ENCODE data around the gene FRK. TPM values are rescaled to one million over a fixed set of nuclear protein-coding genes. Genes with fewer than 3 reads are reported as not detected.

The FRK gene
- total and polyA plus RNA-seq, 9 donors, result 0.38 to 3.5 (median 1.1) TPM

DNA sequence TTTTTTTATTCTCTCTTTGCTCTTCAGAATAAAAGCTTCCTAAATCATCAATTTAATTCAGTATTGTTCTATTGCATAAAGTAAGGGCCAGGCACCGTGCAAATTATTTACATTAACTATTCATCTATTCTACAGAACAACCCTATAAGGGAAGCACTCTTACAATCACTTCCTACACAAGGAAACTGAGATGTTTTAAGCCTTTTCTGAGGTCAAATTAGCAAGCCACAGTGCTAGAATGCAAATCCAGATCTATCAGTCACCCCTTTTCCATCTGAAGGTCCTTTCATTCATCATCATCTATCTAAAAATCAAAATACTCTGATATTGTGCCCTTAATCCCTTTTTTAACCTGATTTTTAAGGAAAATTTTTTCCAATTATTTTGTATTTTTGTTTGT, 31.2 kb downstream of the FRK start:
- TF ChIP-seq EP300 (IDR thresholded peaks at IDR 0.05), result no peak
- TF ChIP-seq, protein P1, sequence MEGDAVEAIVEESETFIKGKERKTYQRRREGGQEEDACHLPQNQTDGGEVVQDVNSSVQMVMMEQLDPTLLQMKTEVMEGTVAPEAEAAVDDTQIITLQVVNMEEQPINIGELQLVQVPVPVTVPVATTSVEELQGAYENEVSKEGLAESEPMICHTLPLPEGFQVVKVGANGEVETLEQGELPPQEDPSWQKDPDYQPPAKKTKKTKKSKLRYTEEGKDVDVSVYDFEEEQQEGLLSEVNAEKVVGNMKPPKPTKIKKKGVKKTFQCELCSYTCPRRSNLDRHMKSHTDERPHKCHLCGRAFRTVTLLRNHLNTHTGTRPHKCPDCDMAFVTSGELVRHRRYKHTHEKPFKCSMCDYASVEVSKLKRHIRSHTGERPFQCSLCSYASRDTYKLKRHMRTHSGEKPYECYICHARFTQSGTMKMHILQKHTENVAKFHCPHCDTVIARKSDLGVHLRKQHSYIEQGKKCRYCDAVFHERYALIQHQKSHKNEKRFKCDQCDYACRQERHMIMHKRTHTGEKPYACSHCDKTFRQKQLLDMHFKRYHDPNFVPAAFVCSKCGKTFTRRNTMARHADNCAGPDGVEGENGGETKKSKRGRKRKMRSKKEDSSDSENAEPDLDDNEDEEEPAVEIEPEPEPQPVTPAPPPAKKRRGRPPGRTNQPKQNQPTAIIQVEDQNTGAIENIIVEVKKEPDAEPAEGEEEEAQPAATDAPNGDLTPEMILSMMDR (IDR thresholded peaks at IDR 0.05), result no peak
- TF ChIP-seq POLR2A (IDR thresholded peaks at IDR 0.05), result no peak
- no peaks in the 10 kb centered on the region for H3K36me3 ChIP-seq
- no peak overlapping the region for H3K4me3 ChIP-seq
- H3K9me3 ChIP-seq, result no peaks in the 10 kb centered on the region
- DNase-seq, result no peak
- WGBS, 3 donors, result 85 to 95% (median 91%) methylated on average over 1 of the region's 1 CpG
- no peaks in the 10 kb centered on the region for H3K27me3 ChIP-seq
- intact Hi-C loops (cut with DNase I), result no loop called here
- H3K4me1 ChIP-seq (ENCODE audit: insufficient read depth), result peaks cover 6% of the 10 kb centered on the region
- no peak overlapping the region for H3K27ac ChIP-seq

DNA sequence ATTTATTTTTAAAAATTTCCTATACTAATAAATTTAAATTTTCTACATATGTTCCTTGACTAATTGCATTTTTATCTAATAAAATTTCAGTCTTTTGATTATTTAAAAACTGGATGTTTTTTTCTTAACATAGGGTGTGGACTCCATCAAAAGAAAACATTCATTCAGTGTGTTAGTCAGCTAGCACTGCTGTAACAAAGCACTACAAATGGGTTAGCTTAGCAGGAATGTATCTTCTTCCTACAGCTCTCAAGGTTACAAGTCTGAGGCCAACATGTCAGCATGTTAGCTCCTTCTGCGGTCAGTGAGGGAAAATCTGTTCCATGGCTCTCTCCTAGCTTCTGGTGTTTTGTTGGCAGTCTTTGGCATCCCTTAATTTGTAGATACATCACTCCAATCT, 32.5 kb downstream of the FRK start:
- 81 to 89% (median 82%) methylated on average over 1 of the region's 1 CpG for WGBS, 3 donors
- Histone ChIP-seq H3K36me3 (no peaks in the 10 kb centered on the region), H3K4me1 (ENCODE audit: insufficient read depth) (peaks cover 3% of the 10 kb centered on the region), H3K27me3 (no peaks in the 10 kb centered on the region), H3K4me3 (no peak overlapping the region), H3K9me3 (no peaks in the 10 kb centered on the region), H3K27ac (no peak overlapping the region)
- DNase-seq, result no peak
- intact Hi-C loops (cut with DNase I), result no loop called here
- TF ChIP-seq, protein P1 (IDR thresholded peaks at IDR 0.05), result no peak
- TF ChIP-seq EP300 (IDR thresholded peaks at IDR 0.05) (no peak), POLR2A (IDR thresholded peaks at IDR 0.05) (no peak)

DNA sequence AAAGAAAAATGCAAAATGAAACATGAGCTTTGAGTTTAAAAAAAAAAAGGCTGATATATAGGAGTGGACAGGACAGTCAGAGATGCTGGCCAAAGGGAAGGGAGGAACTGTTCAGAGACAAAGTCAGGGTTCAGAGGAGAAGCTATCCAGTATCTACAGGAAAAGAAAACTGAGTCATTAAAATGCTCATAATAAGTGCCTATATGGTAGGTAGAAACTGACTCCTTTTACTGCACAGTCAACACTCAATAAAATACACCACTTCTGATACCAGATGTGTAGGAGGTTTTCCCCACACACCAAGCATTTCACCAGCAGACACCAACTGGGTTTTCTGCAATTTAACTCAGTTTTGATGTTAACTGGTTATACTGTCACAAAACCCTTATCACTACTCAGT, 32.9 kb downstream of the FRK start:
- Histone ChIP-seq H3K27me3 (no peaks in the 10 kb centered on the region), H3K27ac (no peak overlapping the region)
- DNase-seq, result no peak

DNA sequence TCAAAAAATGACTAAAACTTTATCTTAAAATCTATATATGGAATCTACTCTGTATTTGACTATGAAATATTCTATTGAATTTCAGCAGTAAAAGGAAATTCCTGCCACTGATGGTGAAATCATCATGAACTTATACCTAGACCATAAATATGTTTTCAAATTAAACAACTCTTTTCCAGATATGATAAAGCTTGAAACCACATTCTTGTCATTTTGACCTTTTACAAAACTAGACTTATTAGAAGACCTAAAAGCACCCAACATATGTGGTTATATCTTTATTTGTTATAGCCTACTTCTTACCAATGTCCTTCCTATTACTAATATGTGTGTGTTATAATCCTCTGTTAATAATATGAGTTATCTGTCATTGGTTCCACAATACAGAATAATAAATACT, 35.3 kb downstream of the FRK start:
- Histone ChIP-seq H3K27ac (no peak overlapping the region), H3K9me3 (no peaks in the 10 kb centered on the region), H3K4me1 (ENCODE audit: insufficient read depth) (no peaks in the 10 kb centered on the region), H3K4me3 (no peak overlapping the region), H3K27me3 (no peaks in the 10 kb centered on the region), H3K36me3 (no peaks in the 10 kb centered on the region)
- intact Hi-C loops (cut with DNase I), result no loop called here
- TF ChIP-seq, protein P1 (IDR thresholded peaks at IDR 0.05), result no peak
- TF ChIP-seq EP300 (IDR thresholded peaks at IDR 0.05) (no peak), POLR2A (IDR thresholded peaks at IDR 0.05) (no peak)
- DNase-seq, result no peak

More for the DNA sequence above, 32.9 kb downstream of the FRK start:
- H3K36me3 ChIP-seq, result no peaks in the 10 kb centered on the region
- H3K4me1 ChIP-seq (ENCODE audit: insufficient read depth), result peaks cover 3% of the 10 kb centered on the region
- intact Hi-C loops (cut with DNase I), result no loop called here
- no peaks in the 10 kb centered on the region for H3K9me3 ChIP-seq
- TF ChIP-seq, protein P1 (IDR thresholded peaks at IDR 0.05), result no peak
- TF ChIP-seq EP300 (IDR thresholded peaks at IDR 0.05), result no peak
- TF ChIP-seq POLR2A (IDR thresholded peaks at IDR 0.05), result no peak
- no peak overlapping the region for H3K4me3 ChIP-seq
